Mucosa of descending colon (tissue), 3 donors: ENCODE data around the gene PHLDA1. TPM values are rescaled to one million over a fixed set of nuclear protein-coding genes. Genes with fewer than 3 reads are reported as not detected.

Experiments used
- ATAC-seq: fragments of 200-7000 bp; cut with Tn5 transposase; one replicate; pipeline ENCODE4 v1.9.1; 2020; ENCODE audit warnings: mild to moderate bottlenecking, moderate library complexity
- DNase-seq, 3 donors: peaks; one replicate each; pipeline ENCODE4 v3.0.0-alpha.2; 2020
- H3K36me3 ChIP-seq: fragments of 200-600 bp; one replicate; pipeline ENCODE4 v1.8.0; 2021; ENCODE audit warnings: low read depth, mild to moderate bottlenecking
- H3K4me1 ChIP-seq: fragments of 200-600 bp; one replicate; pipeline ENCODE4 v1.8.0; 2021; ENCODE audit warnings: low read depth, mild to moderate bottlenecking
- H3K4me3 ChIP-seq: fragments of 200-600 bp; one replicate; pipeline ENCODE4 v1.8.0; 2021; ENCODE audit warnings: mild to moderate bottlenecking
- H3K9me3 ChIP-seq: fragments of 200-600 bp; one replicate; pipeline ENCODE4 v1.8.0; 2021; ENCODE audit warnings: mild to moderate bottlenecking
- intact Hi-C, 2 donors: fragments of 100-400 bp; cut with DNase I in 1 of 2; cut with micrococcal nuclease in 1 of 2; formaldehyde crosslinking; loops; one replicate each; pipeline versions ENCODE4 v1.11.0 to v1.11.1; 2022; cut with DNase I, micrococcal nuclease
- total RNA-seq, 3 donors: library from RNA; stranded (reverse); fragmentation: NEBNext Ultra II Directional in 2 of 3; extraction: Animal tissue kit (Norgen Biotek cat#: 25700) in 2 of 3; gene quantifications; one replicate each; pipeline versions ENCODE4 v1.2.1 to v1.2.4, GENCODE V29; 2021 to 2023
- TF ChIP-seq, protein P1 (sequence below): fragments of 200-600 bp; IDR thresholded peaks from one replicate; pipeline ENCODE4 v1.8.0; 2022; ENCODE audit warnings: antibody characterized with exemption, mild to moderate bottlenecking
- donor health status: DM: no; HTN: no; CAD: no; lungs with moderate emphysema.
- donor health status: DM: no; HTN: no; CAD: no.
- donor health status: DM: no; HTN: yes; CAD: no.

The PHLDA1 gene
- total RNA-seq, 3 donors from 2014 or later, result 2.2 to 8.8 (median 3.5) TPM

DNA sequence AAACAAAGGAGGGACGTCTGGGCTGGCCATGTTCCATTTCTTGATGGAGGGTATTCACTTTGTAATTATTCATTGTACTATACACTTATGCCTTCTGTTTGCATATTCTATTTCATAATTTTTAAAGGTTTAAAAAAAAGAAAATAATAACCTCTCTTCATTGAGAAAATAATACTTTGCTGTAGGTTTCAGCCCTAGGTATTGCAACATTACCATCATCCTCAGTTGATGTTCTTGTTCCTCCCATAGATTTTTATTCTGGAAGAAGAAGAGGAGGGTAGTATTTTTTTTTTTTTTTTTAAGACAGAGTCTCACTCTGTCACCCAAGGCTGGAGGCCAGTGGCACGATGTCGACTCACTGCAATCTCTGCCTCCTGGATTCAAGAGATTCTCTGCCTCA is 54.7 kb downstream of the PHLDA1 start:
- H3K4me1 ChIP-seq, result peaks cover 10% of the 10 kb centered on the region
- no peaks in the 10 kb centered on the region for H3K36me3 ChIP-seq
- DNase-seq, result no peak
- no peak for ATAC-seq
- no peak overlapping the region for H3K4me3 ChIP-seq
- intact Hi-C loops, result no loop called here
- H3K9me3 ChIP-seq, result no peaks in the 10 kb centered on the region
- TF ChIP-seq, protein P1, sequence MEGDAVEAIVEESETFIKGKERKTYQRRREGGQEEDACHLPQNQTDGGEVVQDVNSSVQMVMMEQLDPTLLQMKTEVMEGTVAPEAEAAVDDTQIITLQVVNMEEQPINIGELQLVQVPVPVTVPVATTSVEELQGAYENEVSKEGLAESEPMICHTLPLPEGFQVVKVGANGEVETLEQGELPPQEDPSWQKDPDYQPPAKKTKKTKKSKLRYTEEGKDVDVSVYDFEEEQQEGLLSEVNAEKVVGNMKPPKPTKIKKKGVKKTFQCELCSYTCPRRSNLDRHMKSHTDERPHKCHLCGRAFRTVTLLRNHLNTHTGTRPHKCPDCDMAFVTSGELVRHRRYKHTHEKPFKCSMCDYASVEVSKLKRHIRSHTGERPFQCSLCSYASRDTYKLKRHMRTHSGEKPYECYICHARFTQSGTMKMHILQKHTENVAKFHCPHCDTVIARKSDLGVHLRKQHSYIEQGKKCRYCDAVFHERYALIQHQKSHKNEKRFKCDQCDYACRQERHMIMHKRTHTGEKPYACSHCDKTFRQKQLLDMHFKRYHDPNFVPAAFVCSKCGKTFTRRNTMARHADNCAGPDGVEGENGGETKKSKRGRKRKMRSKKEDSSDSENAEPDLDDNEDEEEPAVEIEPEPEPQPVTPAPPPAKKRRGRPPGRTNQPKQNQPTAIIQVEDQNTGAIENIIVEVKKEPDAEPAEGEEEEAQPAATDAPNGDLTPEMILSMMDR, result no peak

DNA sequence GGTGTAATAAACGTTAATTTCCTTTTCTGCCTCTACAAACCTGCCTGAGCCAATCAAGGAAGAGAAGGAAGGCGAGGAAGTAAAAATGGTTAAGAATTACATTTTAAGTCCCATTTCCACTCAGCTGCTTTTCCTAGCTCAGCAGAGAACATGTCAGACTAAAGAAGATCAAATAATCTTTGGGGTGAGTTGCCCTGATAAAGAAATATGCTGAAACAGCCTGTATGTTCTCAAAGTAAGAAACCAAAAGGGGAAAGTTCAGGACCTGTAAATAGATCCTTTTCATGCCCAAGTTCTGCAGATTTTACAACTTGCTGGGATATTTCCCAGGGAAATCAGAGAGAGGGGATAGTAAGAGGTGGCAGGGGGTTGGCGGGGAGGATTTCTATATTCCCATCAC is 55.5 kb downstream of the PHLDA1 start:
- no peak for DNase-seq
- intact Hi-C loops, result no loop called here
- Histone ChIP-seq H3K9me3 (no peaks in the 10 kb centered on the region), H3K36me3 (no peaks in the 10 kb centered on the region), H3K4me1 (peaks cover 10% of the 10 kb centered on the region), H3K4me3 (no peak overlapping the region)
- TF ChIP-seq, protein P1, result no peak
- ATAC-seq, result no peak

DNA sequence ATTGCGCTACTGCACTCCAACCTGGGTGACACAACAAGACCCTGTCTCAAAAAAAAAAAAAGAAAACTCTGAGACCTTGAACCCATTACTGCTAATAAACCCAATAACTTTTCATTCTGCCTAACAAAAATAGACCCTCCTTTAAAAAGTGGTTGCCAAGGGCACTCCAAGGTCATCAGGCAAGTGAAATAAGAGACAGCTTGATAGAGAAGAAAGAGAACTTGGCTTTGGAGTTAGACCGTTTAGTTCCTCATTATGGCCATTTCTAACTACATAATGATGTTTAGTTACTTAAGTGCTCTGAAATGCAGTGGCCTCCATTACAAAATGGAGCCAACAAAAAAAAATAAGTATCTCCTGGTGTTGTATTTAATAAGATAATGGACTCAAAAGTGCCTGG is 55.9 kb downstream of the PHLDA1 start:
- intact Hi-C loops, result no loop called here
- peaks cover 10% of the 10 kb centered on the region for H3K4me1 ChIP-seq
- H3K9me3 ChIP-seq, result no peaks in the 10 kb centered on the region
- DNase-seq, result no peak
- TF ChIP-seq, protein P1, result no peak
- no peak overlapping the region for H3K4me3 ChIP-seq
- H3K36me3 ChIP-seq, result no peaks in the 10 kb centered on the region
- no peak for ATAC-seq

Other genes with a start within 250 kb of the PHLDA1 start
- gene NAP1L1, start 52.9 kb upstream of the PHLDA1 start, total RNA-seq, result 100 to 1,000 TPM in 2 of 3 donors, 10 to 100 TPM in 1; 81.4 to 310 (median 142) TPM